Fibroblast of villous mesenchyme (primary cell): ENCODE data around the gene LIPA. TPM values are rescaled to one million over a fixed set of nuclear protein-coding genes. Genes with fewer than 3 reads are reported as not detected.

Experiments used
- DNase-seq: peaks from one replicate; pipeline ENCODE4 v3.0.0-alpha.2; 2010; ENCODE audit warnings: low read depth
- H3K4me3 ChIP-seq: 2 replicates; pipeline ENCODE4 v1.5.1; 2011; ENCODE audit warnings: low read depth, mild to moderate bottlenecking, low read length
- total RNA-seq: library from RNA; depleted of rRNA; stranded (reverse); fragments of >200 nt; gene quantifications from 2 replicates; pipeline ENCODE4 v1.2.3, GENCODE V29; 2012
- TF ChIP-seq, protein P1 (sequence below): IDR thresholded peaks from 2 replicates; pipeline ENCODE4 v1.5.1; 2012; ENCODE audit warnings: low read depth, mild to moderate bottlenecking, low read length; ENCODE audit not compliant: insufficient read depth

Gene LIPA
- total RNA-seq, 1 donor = 232 TPM

DNA sequence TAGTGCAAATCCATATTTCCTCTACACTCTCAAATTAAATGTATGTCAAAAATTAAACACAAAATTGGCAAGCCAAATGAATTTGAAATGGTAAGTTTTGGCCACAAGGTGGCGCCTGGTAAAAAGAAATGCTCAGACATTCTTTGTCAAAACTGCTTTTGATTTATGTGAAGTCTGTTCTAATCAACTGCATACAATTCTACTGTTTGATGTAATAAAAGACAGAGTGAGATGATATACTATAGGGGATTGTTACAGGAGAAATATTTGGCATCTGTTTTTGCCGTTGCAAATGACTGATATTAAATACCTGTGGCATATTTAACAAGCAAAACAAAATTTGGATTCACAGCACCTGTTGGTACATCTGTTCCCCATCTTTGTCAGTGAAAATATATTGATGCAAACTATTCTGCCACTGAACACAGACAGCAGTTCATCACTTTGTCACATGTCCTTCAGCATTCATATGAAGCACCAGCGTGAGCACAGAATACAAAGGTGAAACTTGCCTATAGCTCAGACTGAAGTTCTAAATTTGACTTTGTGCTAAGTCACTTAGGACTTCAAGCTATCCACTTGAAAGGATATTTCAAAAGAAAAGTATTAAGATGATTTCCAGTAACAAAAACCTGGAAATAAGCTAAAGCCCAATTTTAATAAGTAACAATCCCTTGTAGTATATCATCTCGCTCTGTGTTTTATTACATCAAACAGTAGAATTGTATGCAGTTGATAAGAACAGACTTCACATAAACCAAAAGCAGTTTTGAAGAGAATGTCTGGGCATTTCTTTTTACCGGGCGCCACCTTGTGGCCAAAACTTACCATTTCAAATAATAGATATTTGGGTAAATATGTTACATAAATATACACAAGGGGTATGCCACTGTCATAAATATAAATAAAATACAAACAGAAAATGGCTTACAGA lies 34.3 kb downstream of the LIPA start:
- peak; percentile 75 for DNase-seq
- TF ChIP-seq, protein P1, sequence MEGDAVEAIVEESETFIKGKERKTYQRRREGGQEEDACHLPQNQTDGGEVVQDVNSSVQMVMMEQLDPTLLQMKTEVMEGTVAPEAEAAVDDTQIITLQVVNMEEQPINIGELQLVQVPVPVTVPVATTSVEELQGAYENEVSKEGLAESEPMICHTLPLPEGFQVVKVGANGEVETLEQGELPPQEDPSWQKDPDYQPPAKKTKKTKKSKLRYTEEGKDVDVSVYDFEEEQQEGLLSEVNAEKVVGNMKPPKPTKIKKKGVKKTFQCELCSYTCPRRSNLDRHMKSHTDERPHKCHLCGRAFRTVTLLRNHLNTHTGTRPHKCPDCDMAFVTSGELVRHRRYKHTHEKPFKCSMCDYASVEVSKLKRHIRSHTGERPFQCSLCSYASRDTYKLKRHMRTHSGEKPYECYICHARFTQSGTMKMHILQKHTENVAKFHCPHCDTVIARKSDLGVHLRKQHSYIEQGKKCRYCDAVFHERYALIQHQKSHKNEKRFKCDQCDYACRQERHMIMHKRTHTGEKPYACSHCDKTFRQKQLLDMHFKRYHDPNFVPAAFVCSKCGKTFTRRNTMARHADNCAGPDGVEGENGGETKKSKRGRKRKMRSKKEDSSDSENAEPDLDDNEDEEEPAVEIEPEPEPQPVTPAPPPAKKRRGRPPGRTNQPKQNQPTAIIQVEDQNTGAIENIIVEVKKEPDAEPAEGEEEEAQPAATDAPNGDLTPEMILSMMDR = peak; percentile 66
- H3K4me3 ChIP-seq = no peak overlapping the region

- DNase-seq = no peak
- H3K4me3 ChIP-seq = no peak overlapping the region
- TF ChIP-seq, protein P1 = no peak
Measured at GRCh38 chr10:89216056-89216455, 35.5 kb downstream of the LIPA start.

DNA sequence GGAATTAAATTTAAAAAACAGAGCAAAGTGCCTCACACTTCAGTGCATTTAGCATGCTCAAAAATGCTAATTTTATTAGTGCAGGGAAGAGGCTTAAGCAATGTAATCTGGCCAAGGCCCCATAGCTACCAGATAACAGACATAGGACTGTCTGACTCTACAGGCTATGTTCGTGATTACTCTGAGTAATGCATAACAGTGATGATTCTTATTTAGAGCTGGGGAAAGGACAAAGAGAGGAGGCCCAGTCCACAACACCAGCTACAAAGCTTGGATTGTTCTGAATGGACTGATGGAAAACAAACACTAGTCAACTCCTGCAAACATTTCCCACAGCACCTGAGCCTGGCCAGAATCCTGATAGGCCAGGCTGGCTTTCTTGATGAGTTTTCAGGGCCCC lies 36.1 kb downstream of the LIPA start:
- H3K4me3 ChIP-seq = no peak overlapping the region
- no peak for DNase-seq
- TF ChIP-seq, protein P1 = no peak

DNA sequence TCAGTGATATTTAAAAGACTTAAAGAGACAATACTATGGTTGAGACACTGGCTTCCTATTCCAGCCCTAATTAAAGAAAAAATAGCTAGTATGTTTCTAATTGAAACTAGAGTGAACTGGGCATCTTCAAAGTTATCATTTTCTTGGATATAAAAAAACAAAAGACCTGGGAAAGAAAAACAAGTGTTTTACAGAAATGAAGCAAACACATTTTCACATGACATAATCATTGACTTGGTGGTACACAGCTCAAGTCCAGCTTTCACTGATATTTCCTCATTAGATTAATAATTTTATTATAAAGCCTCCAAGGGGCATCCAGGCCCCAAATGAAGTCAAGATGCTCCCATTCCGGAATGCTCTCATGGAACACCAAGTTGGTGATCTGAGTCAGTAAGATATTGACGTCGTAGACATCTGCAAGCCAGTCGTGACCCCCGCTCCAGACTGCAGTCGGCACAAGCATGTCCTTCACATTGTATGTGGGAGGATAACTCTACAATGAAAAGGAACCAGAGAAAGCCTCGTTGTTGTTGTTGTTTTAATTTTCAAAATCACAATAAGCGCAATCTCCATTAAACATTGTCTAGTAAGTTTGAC lies 36.9 kb downstream of the LIPA start:
- TF ChIP-seq, protein P1 = no peak
- no peak for DNase-seq

GRCh38 chr10:89213191-89213808 lies 38.3 kb downstream of the LIPA start:
- DNase-seq = peak; percentile 58
- no peak overlapping the region for H3K4me3 ChIP-seq
- TF ChIP-seq, protein P1 = peak; percentile 53

More for the DNA sequence above, 36.9 kb downstream of the LIPA start:
- no peak overlapping the region for H3K4me3 ChIP-seq

GRCh38 chr10:89210794-89211425 lies 40.7 kb downstream of the LIPA start:
- DNase-seq = no peak
- H3K4me3 ChIP-seq = no peak overlapping the region
- TF ChIP-seq, protein P1 = no peak
